ENCODE data around the gene KCNH8.

Gene KCNH8

DNA sequence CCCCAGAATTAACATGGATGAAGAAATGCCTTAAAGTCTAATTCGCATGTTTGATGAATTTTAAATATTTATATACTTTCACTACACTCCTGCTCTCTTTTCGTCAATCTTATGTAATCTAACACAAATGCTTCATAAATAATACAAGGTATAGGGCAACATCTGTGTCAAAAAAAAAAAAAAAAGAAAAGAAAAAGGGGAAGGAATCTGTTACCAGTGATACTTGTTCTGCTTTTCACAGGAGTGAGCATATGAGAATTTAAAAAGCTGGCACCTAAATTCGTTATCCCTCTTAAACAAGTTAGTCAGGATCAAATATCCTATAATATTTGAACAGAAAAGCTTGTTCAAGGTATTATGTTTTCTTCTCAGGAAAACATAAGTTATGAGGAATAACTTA lies 243.8 kb downstream of the KCNH8 start:
- TF ChIP-seq, protein P1, sequence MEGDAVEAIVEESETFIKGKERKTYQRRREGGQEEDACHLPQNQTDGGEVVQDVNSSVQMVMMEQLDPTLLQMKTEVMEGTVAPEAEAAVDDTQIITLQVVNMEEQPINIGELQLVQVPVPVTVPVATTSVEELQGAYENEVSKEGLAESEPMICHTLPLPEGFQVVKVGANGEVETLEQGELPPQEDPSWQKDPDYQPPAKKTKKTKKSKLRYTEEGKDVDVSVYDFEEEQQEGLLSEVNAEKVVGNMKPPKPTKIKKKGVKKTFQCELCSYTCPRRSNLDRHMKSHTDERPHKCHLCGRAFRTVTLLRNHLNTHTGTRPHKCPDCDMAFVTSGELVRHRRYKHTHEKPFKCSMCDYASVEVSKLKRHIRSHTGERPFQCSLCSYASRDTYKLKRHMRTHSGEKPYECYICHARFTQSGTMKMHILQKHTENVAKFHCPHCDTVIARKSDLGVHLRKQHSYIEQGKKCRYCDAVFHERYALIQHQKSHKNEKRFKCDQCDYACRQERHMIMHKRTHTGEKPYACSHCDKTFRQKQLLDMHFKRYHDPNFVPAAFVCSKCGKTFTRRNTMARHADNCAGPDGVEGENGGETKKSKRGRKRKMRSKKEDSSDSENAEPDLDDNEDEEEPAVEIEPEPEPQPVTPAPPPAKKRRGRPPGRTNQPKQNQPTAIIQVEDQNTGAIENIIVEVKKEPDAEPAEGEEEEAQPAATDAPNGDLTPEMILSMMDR (IDR thresholded peaks at IDR 0.05; ENCODE audit: insufficient read depth, low read depth, low read length, missing control alignments): no peak
- DNase-seq (ENCODE audit: low read depth): no peak
- no peak overlapping the region for H3K4me3 ChIP-seq (ENCODE audit: low read length)

DNA sequence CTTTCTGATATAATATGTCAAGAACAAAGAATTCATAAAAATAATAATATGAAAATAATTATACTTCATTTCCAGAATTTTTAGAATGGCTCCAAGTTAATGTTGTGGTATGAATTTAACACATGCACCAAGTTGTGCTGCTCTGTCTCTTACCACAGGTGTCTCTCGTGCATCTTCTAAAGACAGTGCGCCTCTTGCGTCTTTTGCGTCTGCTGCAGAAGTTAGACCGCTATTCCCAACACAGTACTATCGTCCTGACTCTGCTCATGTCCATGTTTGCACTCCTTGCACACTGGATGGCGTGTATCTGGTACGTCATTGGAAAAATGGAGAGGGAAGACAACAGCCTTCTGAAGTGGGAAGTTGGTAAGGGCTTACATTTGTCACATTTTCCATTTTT lies 246.6 kb downstream of the KCNH8 start:
- no peak for DNase-seq (ENCODE audit: low read depth)
- H3K4me3 ChIP-seq (ENCODE audit: low read length): no peak overlapping the region
- TF ChIP-seq, protein P1 (IDR thresholded peaks at IDR 0.05; ENCODE audit: insufficient read depth, low read depth, low read length, missing control alignments): no peak

DNA sequence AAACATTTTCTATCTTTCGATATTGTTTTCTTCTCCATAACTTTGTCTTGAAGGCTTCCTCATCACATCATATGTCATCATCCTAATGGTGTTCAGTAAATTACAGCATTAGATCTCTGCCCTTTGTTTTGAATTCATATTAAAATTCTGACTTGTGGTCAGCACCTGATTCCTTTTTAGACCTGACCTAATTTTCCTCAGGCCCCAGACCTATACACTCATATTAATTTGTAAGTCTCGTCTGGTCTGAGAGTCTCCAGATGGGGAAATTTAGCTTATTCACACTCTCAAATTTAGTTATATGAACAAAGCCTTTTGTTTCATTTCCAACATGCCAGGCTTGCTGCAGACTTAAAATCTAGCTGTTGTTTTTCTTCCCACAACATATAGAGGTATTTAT lies 248.4 kb downstream of the KCNH8 start:
- TF ChIP-seq, protein P1 (IDR thresholded peaks at IDR 0.05; ENCODE audit: insufficient read depth, low read depth, low read length, missing control alignments): no peak
- no peak for DNase-seq (ENCODE audit: low read depth)
- no peak overlapping the region for H3K4me3 ChIP-seq (ENCODE audit: low read length)

DNA sequence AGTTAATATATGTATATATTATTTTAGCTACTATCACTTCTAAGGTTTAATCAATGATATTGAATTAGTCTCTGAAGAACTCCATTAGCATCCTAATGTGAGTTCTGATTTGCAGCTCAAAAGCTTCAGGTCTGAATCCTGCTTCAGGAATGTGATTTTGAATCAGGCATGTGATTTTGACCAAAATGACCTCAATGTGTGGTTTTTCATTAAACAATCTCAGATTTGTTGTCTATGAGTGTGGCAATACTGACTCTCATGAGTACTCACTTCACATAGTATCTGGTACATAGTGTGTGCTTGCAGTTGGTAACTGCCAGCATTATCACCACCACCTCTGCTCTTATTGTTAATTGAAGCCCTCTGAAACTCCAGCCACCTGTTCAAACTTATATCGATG lies 251.0 kb downstream of the KCNH8 start:
- no peak overlapping the region for H3K4me3 ChIP-seq (ENCODE audit: low read length)
- TF ChIP-seq, protein P1 (IDR thresholded peaks at IDR 0.05; ENCODE audit: insufficient read depth, low read depth, low read length, missing control alignments): no peak
- no peak for DNase-seq (ENCODE audit: low read depth)

DNA sequence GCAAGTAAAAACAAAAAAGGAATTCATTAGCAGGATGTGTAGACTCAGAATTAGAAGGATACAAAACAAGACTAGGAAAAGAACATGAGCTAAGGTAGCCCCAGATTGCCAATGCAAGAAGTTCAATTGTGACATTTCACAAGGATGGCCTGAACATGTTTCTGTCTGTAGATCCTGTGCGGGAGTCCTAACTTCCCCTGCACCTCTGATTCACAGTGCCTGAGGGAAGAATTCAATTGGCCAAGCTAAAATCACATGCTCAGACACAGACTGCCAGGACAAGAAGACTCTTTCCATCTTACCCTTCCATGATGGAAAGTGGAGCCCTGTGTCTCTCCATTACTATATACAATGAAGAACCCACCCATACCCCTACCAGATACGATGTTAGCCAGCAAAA lies 251.5 kb downstream of the KCNH8 start:
- TF ChIP-seq, protein P1 (IDR thresholded peaks at IDR 0.05; ENCODE audit: insufficient read depth, low read depth, low read length, missing control alignments): no peak
- H3K4me3 ChIP-seq (ENCODE audit: low read length): no peak overlapping the region
- peak; percentile 62 for DNase-seq (ENCODE audit: low read depth)

DNA sequence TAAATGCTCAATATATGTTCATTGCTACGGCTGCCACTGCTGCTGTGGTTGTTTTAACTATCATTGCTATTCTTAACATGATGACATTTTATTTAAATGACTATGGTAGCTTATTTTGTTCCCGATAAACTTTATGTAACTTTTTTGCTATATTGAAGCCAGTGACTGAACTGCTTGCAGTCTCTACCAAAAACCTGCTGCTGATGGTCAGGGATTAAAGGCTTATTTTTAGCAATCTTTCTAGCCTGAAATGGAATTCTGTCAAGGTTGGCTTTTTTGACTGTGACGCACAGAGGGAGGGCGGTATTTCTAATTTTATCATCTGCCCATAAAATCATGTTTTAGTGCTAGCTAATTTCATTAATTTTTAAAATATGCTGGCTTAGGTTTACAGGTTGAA lies 271.8 kb downstream of the KCNH8 start:
- H3K4me3 ChIP-seq (ENCODE audit: low read length): no peak overlapping the region

DNA sequence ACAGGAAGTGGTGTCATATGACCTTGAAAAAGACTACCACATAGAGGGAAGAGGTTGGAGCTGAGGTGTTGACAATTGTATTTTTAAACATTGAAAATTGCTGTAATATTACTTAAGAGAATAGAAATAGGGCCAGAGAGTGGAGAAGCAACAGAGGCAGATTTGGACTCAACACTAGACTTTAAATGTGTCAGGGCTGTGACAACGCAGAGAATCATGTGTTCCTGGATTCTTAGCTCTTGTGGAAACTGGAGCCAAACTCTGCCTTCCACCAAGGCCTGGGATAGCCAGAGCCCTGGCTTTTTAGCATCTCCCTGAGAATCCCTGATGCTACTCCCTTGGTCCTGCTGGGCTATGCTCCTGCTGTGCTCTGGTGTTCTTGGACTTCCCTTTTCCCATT lies 277.5 kb downstream of the KCNH8 start:
- no peak for DNase-seq (ENCODE audit: low read depth)
- TF ChIP-seq, protein P1 (IDR thresholded peaks at IDR 0.05; ENCODE audit: insufficient read depth, low read depth, low read length, missing control alignments): no peak
- no peak overlapping the region for H3K4me3 ChIP-seq (ENCODE audit: low read length)

More for the DNA sequence above, 271.8 kb downstream of the KCNH8 start:
- TF ChIP-seq, protein P1 (IDR thresholded peaks at IDR 0.05; ENCODE audit: insufficient read depth, low read depth, low read length, missing control alignments): no peak
- no peak for DNase-seq (ENCODE audit: low read depth)
